Mucosa of descending colon (tissue), 3 donors: ENCODE results near the gene ENOX1. TPM values are rescaled to one million over a fixed set of nuclear protein-coding genes. Genes with fewer than 3 reads are reported as not detected.

Experiments used
- ATAC-seq: fragments of 200-7000 bp; cut with Tn5 transposase; one replicate; pipeline ENCODE4 v1.9.1; 2020; ENCODE audit warnings: mild to moderate bottlenecking, moderate library complexity
- DNase-seq, 3 donors: peaks; one replicate each; pipeline ENCODE4 v3.0.0-alpha.2; 2020
- H3K36me3 ChIP-seq: fragments of 200-600 bp; one replicate; pipeline ENCODE4 v1.8.0; 2021; ENCODE audit warnings: low read depth, mild to moderate bottlenecking
- H3K4me1 ChIP-seq: fragments of 200-600 bp; one replicate; pipeline ENCODE4 v1.8.0; 2021; ENCODE audit warnings: low read depth, mild to moderate bottlenecking
- H3K4me3 ChIP-seq: fragments of 200-600 bp; one replicate; pipeline ENCODE4 v1.8.0; 2021; ENCODE audit warnings: mild to moderate bottlenecking
- H3K9me3 ChIP-seq: fragments of 200-600 bp; one replicate; pipeline ENCODE4 v1.8.0; 2021; ENCODE audit warnings: mild to moderate bottlenecking
- CTCF ChIP-seq: fragments of 200-600 bp; IDR thresholded peaks from one replicate; pipeline ENCODE4 v1.8.0; 2022; ENCODE audit warnings: antibody characterized with exemption, mild to moderate bottlenecking
- intact Hi-C, 2 donors: fragments of 100-400 bp; cut with DNase I in 1 of 2; cut with micrococcal nuclease in 1 of 2; formaldehyde crosslinking; loops; one replicate each; pipeline versions ENCODE4 v1.11.0 to v1.11.1; 2022; cut with DNase I, micrococcal nuclease
- total RNA-seq, 3 donors: library from RNA; stranded (reverse); fragmentation: NEBNext Ultra II Directional in 2 of 3; extraction: Animal tissue kit (Norgen Biotek cat#: 25700) in 2 of 3; gene quantifications; one replicate each; pipeline versions ENCODE4 v1.2.1 to v1.2.4, GENCODE V29; 2021 to 2023
- donor health status: DM: no; HTN: no; CAD: no; lungs with moderate emphysema.
- donor health status: DM: no; HTN: no; CAD: no.
- donor health status: DM: no; HTN: yes; CAD: no.

Gene ENOX1
- total RNA-seq, 3 donors from 2014 or later = 0.35 to 9.8 (median 1.2) TPM

- Histone ChIP-seq H3K4me3 (no peak overlapping the region), H3K36me3 (no peaks in the 10 kb centered on the region), H3K4me1 (no peaks in the 10 kb centered on the region), H3K9me3 (no peaks in the 10 kb centered on the region)
- TF ChIP-seq CTCF = no peak
- intact Hi-C loops = no loop called here
- DNase-seq (no peak), ATAC-seq (peak; percentile 9)
Measured at GRCh38 chr13:43767341-43767931, 19.3 kb downstream of the ENOX1 start.

GRCh38 chr13:43766725-43767124, 20.0 kb downstream of the ENOX1 start:
- intact Hi-C loops = no loop called here
- no peak for TF ChIP-seq CTCF
- ATAC-seq (no peak), DNase-seq (no peak)
- no peaks in the 10 kb centered on the region for H3K36me3 ChIP-seq
- H3K4me1 ChIP-seq = no peaks in the 10 kb centered on the region
- H3K4me3 ChIP-seq = no peak overlapping the region
- H3K9me3 ChIP-seq = no peaks in the 10 kb centered on the region

- no peaks in the 10 kb centered on the region for H3K36me3 ChIP-seq
- ATAC-seq (no peak), DNase-seq (no peak)
- intact Hi-C loops = no loop called here
- TF ChIP-seq CTCF = no peak
- no peak overlapping the region for H3K4me3 ChIP-seq
- H3K9me3 ChIP-seq = no peaks in the 10 kb centered on the region
- no peaks in the 10 kb centered on the region for H3K4me1 ChIP-seq
Measured at GRCh38 chr13:43764349-43764748, 22.4 kb downstream of the ENOX1 start.

- ATAC-seq (no peak), DNase-seq (no peak)
- Histone ChIP-seq H3K9me3 (no peaks in the 10 kb centered on the region), H3K36me3 (no peaks in the 10 kb centered on the region), H3K4me3 (no peak overlapping the region), H3K4me1 (no peaks in the 10 kb centered on the region)
- intact Hi-C loops = no loop called here
- no peak for TF ChIP-seq CTCF
Measured at GRCh38 chr13:43763143-43763759, 23.5 kb downstream of the ENOX1 start.

- H3K9me3 ChIP-seq = no peaks in the 10 kb centered on the region
- H3K4me3 ChIP-seq = no peak overlapping the region
- no peak for ATAC-seq
- TF ChIP-seq CTCF = no peak
- H3K4me1 ChIP-seq = no peaks in the 10 kb centered on the region
- no peak for DNase-seq
- intact Hi-C loops = no loop called here
- no peaks in the 10 kb centered on the region for H3K36me3 ChIP-seq
Measured at GRCh38 chr13:43761616-43762315, 25.0 kb downstream of the ENOX1 start.
